Activated CD4-positive, CD25-positive, alpha-beta regulatory T cell treated with anti-CD3 and anti-CD28 coated beads, Interleukin-2, amount 50 U/mL, for 16 hours (primary cell): ENCODE measurements around the gene STOX1.
"Not testable (repeated sequence)": the region's sequence is repeated elsewhere in the genome, so short reads cannot be mapped to it uniquely, and the experiment has no call there.

Source experiments
- DNase-seq: peaks from one replicate; pipeline ENCODE4 v3.0.0-alpha.2; 2020; ENCODE audit warnings: low read depth, low spot score

Gene STOX1

DNA sequence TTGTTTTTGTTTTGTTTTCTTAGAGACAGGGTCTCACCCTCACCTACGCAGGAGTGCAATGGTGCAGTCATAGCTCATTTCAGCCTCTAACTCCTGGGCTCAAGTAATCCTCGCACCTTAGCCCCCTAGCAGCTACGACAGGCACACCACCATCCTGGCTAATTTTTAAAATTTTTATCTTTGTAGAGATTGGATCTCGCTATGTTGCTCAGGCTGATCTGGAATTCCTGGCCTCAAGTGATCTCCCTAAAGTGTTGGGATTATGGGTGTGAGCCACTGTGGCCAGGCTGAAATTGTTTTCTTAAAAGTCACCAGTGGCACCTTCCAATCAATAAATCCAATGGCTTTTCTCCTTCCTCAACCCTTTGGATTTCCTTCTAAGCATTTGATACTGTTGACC lies 52.9 kb downstream of the STOX1 start:
- no peak for DNase-seq

DNA sequence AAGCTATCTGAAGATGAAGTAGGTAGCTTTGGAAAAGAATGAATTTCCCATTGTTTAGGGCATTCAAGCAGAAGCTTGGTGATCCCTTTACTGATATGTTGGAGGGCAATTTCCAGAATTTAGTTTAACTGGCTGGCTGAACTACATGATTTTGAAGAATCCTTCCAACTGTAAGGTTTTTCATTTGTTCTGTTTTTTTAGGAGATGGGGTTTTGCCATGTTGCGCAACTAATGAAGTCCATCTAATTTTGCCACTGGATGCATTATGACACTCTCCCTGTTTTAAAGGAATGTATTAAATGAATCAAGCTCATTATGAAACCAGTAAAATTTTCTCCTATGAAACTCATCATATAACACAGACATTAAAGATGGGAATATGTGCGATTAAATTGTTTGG lies 67.7 kb downstream of the STOX1 start:
- no peak for DNase-seq

DNA sequence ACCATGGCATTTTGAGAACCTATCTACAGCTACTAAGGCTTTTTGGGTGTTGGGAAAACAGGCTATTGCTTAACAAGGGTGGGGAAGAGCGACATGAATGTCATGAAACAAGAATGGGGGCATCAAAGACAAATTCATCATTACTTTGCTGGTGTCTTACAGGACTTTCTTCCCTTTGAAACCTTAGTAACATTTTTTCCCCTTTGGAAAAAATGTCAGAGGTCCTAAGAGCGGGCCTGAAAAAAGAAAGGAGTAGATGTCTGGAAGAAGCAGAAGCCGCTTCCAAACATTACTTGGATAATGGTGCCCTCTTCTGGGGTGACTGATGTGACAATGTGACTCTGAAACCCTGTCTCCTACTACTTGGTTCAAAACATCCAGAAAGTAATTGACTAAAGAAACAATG lies 70.0 kb downstream of the STOX1 start:
- no peak for DNase-seq

DNA sequence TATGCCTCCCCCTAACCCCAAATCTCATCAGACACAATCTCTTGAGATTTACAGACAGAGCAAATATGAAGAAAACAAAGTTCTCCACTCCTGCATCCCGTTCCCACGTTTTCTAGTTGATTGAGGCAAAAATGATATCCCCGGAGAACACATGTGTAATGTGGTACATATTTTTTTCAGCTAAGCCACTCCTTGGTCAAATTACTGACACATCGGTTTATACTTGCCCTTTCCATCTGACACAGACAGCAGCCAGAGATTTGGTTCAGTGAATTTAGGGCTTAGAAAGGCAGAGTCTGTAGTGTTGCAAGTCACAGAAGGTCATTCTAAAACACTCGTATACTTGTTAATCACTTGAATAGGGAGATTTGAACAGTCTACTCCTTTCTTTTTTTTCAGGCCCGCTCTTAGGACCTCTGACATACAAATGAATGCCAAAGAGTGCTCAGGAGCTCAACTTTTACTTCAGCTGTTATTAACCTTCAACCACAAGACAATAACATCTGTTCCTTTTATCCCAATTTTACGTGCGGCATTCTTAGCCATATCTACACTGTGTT lies 71.9 kb downstream of the STOX1 start:
- no peak for DNase-seq

DNA sequence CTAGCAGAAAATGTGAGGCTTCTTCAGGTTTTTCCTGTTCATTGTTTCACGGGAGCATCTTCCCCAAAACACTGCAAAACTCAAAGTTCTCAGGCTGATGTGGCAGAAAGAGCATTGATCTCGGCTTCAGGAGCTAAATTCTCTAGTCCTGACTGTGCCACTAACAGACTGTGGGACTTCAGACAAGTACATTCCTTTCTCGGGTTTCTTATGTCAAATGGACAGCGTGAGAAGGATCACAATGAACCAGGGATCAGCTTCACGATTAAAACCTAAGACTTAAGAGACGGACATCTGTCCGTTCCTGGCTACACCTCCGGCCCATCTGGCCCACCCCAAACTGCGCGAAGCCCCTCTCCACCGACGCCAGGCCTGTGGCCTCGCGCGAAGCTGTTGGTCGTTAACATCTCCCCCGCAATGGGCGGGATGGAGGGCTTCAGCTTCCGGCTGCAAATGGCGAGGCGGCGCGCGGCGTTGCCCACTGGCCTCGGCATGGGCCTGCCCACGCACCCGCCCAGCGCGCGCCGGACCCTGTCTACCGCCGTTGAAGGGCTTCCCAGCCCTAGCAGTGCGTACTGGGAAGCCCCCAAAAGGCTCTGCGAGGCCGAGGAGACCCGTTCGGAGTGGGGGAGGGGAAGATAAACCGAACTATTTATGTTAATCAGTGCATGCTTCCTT lies 73.2 kb downstream of the STOX1 start:
- DNase-seq = no peak

DNA sequence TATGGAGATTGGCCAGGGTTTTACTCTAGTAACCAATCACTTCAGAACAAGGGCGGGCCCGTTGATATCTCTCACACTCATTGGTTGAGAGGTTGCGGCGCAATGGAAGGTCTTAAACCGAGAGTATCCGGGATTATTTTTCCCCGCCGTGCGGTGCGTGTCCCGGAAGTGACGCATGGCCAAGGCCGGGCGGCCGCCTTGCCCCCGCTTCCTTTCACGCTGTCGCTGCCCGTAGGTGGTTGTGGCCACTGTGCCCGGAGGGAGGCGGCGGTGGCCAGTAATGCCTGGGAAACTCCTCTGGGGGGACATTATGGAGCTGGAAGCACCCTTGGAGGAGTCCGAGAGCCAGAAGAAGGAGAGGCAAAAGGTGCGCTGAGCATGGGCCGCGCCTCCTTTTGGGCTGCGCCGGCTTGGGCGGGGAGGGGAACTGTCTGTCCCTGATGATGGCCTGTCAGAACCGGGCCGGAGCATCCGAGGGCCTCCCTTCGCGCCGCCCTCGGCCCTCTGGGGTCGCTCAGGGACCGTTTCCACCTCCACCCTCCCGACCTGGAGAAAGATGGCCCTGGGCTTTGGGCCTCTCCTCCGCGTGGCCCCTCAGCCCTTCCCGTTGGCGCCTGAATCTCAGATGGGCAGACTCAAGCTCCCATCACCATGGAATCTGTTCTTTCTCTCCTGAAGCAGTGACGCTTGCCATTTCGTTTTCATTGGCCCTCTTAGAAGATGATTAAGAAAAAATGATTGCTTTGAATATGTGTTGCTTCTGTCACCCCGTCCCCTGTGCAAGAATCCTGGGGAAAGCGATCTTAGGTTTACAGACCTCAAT lies 74.0 kb downstream of the STOX1 start, which contains the start of gene DDX50:
DDX50 (plus strand) TSS at position 211 of the 823 bp plus-strand sequence; CDS start at position 281, 70 bp downstream.
- peak; percentile 93 for DNase-seq

DNA sequence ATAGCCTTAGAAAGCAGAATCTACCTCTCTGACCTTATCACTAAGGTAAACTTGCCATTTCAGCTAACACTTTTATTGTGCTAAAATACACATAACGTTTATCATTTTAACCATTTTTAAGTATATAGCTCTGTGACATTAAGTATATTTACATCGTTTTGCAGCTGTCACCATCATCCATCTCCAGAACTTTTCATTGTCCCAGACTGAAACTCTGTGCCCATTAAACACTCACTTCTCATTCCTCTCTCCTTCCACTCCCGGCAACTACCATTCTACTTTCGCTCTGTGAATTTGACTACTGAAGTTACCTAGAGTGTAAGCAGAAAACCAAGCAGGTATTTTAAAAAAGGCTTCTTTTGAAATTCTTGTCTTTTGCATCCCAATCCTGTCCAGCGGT lies 75.1 kb downstream of the STOX1 start:
- DNase-seq = no peak

DNA sequence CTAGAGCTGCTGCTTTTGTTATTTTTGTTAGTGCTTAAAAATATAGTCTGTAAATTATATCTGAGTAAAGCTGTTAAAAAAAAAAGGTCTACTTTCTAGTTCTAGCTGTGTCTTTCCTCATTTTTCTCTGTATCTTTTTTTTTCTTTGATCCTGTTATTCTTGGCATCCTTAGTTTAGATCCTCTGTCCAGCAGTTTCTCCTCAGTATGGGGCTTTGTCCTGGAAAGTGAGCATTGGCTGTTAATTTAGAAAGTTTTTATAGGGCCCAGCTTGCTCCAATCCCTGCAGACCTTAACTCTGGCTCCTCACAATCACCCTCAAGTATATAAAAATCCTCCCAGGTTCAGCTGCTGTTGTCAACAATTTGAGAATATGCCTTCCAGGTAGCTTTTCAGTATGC lies 97.3 kb downstream of the STOX1 start:
- DNase-seq = no peak

DNA sequence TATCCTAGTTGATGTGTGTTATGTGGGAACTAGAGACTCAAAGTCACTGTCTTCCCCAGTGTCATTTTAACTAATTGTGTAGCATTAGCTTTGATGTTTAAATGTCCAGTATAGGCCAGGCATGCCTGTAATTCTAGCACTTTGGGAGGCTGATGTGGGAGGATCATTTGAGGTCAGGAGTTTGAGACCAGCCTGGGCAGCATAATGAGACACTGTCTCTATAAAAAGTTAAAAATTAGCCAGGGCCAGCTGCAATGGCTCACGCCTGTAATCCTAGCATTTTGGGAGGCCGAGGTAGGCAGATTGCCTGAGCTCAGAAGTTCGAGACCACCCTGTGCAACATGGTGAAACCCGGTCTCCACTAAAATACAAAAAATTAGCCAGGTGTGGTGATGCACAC lies 98.2 kb downstream of the STOX1 start:
- DNase-seq = no peak

DNA sequence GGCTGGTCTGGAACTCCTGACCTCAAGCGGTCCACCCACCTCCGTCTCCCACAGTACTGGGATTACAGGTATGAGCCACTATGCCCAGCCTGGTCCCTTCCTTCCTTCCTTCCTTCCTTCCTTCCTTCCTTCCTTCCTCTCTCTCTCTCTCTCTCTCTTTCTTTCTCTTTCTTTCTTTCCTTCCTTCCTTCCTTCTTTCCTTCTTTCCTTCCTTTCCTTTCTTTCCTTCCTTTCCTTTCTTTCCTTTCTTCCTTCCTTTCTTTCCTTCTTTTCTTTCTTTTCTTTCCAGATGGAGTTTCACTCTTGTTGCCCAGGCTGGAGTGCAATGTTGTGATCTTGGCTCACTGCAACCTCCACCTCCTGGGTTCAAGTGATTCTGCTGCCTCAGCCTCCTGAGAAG lies 101.8 kb downstream of the STOX1 start:
- DNase-seq = not testable (repeated sequence)

DNA sequence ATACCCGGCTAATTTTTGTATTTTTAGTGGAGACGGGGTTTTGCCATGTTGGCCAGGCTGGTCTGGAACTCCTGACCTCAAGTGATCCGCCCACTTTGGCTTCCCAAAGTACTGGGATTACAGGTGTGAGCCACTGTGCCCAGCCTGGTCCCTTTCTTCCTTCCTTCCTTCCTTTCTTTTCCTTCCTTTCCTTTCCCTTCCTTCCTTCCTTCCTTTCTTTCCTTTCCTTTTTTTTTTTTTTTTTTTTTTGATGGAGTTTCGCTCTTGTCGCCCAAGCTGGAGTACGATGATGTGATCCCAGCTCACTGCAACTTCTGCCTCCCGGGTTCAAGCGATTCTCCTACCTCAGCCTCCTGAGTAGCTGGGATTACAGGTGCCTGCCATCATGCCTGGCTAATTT lies 102.6 kb downstream of the STOX1 start:
- DNase-seq = not testable (repeated sequence)

DNA sequence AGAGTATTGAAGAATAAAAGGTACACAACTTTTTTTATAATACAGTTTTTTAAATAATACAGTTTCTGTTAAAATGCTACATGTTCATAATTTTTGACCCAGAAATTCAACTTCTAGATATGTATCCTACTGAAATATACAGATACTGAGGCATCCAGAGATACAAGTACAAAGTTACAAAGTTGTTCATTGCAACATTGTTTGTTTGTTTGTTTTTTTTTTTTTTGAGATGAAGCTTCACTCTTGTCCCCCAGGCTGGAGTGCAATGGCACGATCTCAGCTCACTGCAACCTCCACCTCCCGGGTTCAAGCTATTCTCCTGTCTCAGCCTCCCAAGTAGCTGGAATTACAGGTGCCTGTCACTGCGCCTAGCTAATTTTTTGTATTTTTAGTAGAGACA lies 105.5 kb downstream of the STOX1 start:
- not testable (repeated sequence) for DNase-seq

DNA sequence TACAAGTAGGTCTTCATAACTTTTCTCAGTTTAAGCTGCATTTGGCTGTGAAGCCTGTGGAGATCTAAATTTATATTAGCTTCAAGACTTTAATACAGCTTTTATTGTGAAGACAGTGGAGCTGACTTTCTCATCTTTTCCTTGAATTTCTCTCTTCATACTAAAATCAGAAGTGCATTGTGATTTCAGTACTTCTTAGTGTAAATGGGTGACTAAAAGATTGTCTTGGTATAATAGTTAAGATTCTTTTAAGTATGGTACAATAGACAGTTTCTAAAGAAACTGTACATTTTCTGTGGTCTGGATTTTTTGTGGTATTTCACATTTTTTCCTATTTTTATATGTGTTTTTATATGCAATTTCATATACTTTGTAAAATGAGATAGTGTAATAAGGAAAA lies 107.7 kb downstream of the STOX1 start:
- DNase-seq = no peak

DNA sequence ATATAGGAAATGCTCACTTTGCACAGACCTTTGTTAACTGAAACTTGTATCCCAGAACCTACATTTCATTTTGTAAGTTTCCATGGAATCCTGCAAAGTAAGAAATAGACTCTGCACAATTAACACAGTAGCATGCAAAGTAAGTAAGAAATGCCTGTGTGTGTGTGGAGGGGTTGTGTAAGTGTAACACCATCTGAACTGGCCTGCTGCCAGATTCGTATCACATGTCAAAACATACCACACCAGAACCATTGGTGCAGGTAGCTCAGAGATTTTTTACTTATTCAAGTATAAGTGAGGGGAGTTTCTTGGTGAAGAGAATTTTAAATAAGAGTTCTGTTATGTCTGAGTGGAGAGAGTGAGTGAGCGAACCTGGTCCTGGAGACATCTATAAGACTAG lies 110.8 kb downstream of the STOX1 start:
- DNase-seq = no peak

DNA sequence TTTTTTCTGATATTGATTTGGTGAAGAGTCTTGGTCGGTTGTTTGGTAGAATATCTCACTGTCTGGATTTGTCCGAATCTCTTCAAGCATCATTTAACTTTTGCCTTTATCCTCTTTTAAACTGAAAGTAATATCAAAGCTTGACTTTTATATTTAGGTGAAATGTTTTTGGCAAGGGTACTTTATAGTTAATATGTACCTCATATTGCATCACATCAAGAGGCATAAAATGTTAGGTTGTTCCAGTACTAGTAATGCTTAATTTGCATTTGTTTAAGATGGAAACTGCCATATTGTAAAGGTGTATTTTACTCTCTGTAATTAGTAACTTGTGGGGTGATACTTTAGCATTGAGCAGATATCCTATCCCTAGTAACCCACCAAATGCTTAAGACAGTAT lies 111.6 kb downstream of the STOX1 start:
- DNase-seq = no peak

DNA sequence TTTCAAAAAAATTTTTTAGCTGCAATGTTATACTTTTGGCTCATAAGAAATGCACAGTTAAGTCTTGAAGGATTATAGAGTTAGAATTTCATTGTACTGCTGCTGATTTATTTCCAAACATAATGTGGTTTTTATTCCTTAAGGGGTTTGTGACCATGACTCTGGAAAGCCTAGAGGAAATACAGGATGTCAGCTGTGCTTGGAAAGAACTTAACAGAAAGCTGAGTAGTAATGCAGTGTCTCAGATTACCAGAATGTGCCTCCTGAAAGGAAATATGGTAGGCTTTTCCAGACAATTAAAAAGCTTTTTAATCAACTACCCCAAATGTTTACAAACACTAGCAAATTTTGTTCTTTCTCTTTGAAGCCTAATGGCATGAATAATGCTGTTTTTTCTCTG lies 113.6 kb downstream of the STOX1 start:
- not testable (repeated sequence) for DNase-seq
